Tracheal epithelial cell (primary cell): Measurements from ENCODE around the gene MARVELD3. TPM values are rescaled to one million over a fixed set of nuclear protein-coding genes. Genes with fewer than 3 reads are reported as not detected.

ENCODE experiments used
- total RNA-seq: library from RNA; depleted of rRNA; stranded (reverse); fragments of >200 nt; gene quantifications from 2 replicates; pipeline ENCODE4 v1.2.1, GENCODE V29; 2014

Gene MARVELD3, protein sequence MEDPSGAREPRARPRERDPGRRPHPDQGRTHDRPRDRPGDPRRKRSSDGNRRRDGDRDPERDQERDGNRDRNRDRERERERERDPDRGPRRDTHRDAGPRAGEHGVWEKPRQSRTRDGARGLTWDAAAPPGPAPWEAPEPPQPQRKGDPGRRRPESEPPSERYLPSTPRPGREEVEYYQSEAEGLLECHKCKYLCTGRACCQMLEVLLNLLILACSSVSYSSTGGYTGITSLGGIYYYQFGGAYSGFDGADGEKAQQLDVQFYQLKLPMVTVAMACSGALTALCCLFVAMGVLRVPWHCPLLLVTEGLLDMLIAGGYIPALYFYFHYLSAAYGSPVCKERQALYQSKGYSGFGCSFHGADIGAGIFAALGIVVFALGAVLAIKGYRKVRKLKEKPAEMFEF
- total RNA-seq = 11.7 and 29.2 TPM in 2 replicates

DNA sequence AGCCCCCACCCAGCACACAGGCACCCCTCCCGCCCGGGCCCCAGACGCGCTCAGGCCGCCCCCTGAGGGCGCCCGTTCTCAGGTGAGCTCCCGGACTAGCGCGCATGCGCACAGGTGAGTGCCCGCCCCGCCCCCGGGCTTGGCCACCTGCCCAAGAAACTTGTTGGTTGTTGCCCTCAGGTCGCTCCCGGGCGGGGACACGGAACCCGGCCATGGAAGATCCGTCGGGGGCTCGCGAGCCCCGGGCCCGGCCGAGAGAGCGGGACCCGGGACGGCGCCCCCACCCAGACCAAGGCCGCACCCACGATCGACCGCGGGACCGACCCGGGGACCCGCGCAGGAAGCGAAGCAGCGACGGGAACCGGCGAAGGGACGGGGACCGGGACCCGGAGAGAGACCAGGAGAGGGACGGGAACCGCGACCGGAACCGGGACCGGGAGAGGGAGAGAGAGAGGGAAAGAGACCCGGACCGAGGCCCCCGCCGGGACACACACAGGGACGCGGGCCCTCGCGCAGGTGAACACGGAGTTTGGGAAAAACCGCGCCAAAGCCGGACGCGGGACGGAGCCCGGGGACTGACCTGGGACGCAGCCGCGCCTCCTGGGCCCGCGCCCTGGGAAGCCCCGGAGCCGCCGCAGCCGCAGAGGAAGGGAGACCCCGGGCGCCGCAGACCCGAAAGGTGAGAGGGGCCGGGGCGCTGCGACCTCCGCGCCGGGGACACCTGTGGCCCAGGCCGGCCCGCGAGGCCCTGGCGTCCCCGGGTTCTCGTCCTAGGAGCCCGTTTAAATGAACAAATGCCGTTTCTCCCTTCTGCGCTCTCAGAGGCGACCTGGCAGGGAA is at the start of gene MARVELD3:
Gene MARVELD3, plus strand, starts transcription at position 167 of the 840 bp plus-strand sequence. Its CDS starts 46 bp downstream, at position 213.

DNA sequence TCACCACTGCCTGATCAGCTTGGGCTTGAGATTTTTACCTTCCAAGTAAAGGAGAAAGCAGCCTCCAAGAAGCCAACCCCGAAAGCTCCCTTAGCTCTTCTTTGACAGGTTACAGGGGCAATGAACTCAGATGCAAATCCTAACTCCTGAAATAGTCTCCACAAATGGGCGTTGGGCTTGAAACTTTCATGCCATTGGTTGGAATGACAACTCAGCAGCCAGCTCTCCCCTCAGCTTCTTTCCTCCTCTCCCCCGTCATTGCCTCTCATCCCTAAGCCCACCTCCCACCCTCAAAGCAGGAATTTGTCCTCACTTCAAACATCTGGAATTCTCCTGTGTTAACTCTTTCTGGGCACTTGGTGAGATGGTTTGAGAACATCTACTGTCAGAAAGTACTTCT is 49.0 kb upstream of the MARVELD3 start, which contains the start of gene TAT:
Gene TAT, minus strand, starts transcription at position 122 of the 400 bp plus-strand sequence. CDS start 677 bp downstream, outside the sequence.

Other genes starting within 250 kb of the MARVELD3 start
- gene TLE7, start 184.1 kb upstream of the MARVELD3 start, total RNA-seq = not detected in 2 replicates
- 6.0 and 7.5 TPM in 2 replicates for gene ZNF23, start 163.9 kb upstream of the MARVELD3 start, total RNA-seq
- 2.2 and 3.2 TPM in 2 replicates for gene ZNF19, start 136.9 kb upstream of the MARVELD3 start, total RNA-seq
- not detected in 2 replicates for gene CHST4, start 99.8 kb upstream of the MARVELD3 start, total RNA-seq
- under 0.01 TPM in 1 of 2 replicates, not detected in the other for gene TAT, start 49.1 kb upstream of the MARVELD3 start, total RNA-seq
- gene PHLPP2, start 98.5 kb downstream of the MARVELD3 start, total RNA-seq = 2.3 and 4.6 TPM in 2 replicates
- 31.1 and 51.1 TPM in 2 replicates for gene AP1G1, start 182.7 kb downstream of the MARVELD3 start, total RNA-seq
- gene ATXN1L, start 219.8 kb downstream of the MARVELD3 start, total RNA-seq = 8.1 and 11.6 TPM in 2 replicates